ENCODE measurements around the gene REG4. TPM values are rescaled to one million over a fixed set of nuclear protein-coding genes. Genes with fewer than 3 reads are reported as not detected.

REG4 gene
- total RNA-seq, 1 experiment from 2014 or later = not detected

DNA sequence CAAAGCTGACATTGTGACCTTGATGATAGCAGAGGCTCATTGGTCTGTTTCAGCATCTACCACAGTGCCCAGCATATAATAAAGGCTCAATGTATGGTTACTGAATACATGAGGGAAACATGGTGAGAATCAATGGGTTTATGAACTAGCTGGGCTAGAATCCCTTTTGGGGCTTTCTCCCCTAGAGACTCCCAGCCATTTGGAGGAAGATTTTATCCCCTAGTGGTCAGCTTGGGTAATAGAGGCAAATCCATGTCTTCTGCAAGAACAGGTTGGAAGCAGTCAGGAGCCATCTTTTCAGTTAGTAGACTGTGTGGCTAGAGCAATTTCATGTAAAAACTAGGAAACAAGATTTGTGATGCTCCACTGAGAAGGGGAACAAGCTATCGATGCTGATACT lies 15.8 kb upstream of the REG4 start:
- peak; percentile 86 for ATAC-seq
- no TSS peak for BruUV-seq (replicated peaks)
- no peak overlapping the region for H3K4me3 ChIP-seq (replicated peaks in 1 of 2; ENCODE audit: low read depth in 1 of 2, low read length in 2 of 2)

DNA sequence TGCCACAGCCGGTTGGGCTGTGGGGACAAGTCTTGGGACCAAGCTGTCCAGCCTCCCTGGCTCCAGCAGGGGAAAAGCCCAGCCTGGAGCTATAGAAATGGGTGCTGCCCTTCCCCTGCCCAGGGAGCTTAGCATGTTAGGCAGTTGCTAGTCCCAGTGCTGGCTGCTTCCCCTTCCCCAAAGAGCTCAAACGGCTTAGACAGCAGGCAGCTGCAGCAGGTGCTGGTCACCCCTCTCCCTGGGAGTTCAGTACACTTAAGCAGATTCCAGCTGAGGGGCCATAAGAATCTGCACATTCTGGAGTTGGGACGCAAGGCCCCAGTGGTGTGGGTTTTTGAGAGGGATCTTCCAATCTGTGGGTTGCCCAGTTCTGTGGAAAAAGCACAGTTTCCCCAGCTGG lies 11.1 kb upstream of the REG4 start:
- DNase-seq (ENCODE audit: low read depth, low spot score) = no peak
- H3K9me3 ChIP-seq (ENCODE audit: control insufficient read depth in 1 of 2, insufficient read depth in 1 of 2, low read depth in 1 of 2, low read length in 2 of 2) = no peaks in the 10 kb centered on the region
- H4K20me1 ChIP-seq (ENCODE audit: insufficient read depth) = no peaks in the 10 kb centered on the region
- no peaks in the 10 kb centered on the region; the same call in 1 of the 2 replicates for H3K9me2 ChIP-seq (ENCODE audit: insufficient read depth)
- ChIA-PET RAD21 (ENCODE audit: low non-redundant PET in 1 of 2, low total read pairs in 2 of 2, uncharacterized antibody in 2 of 2, unreplicated experiment in 2 of 2) (no interaction called here), POLR2A (no interaction called here), CTCF (no interaction called here)
- ATAC-seq = no peak
- no peaks in the 10 kb centered on the region for H3K27me3 ChIP-seq (ENCODE audit: insufficient read depth, low read length)
- BruUV-seq (replicated peaks) = no TSS peak
- no peak overlapping the region for H2AFZ ChIP-seq (ENCODE audit: low read depth, low read length, poor library complexity, severe bottlenecking)
- TF ChIP-seq POLR2AphosphoS5 (IDR thresholded peaks at IDR 0.05; ENCODE audit: low read depth, low read length) = no peak
- TF ChIP-seq TCF7L2 (IDR thresholded peaks at IDR 0.05; ENCODE audit: borderline replicate concordance, extremely low read depth, insufficient read depth, insufficient read length) = no peak
- no peak for TF ChIP-seq CBX3 (IDR thresholded peaks at IDR 0.05; ENCODE audit: low read depth)
- TF ChIP-seq SRF (IDR thresholded peaks at IDR 0.05; ENCODE audit: low read depth) = no peak
- H3K4me2 ChIP-seq (ENCODE audit: low read length) = no peak overlapping the region
- H3K36me3 ChIP-seq (ENCODE audit: control insufficient read depth in 1 of 2, insufficient read depth in 2 of 2, low read length in 2 of 2) = no peaks in the 10 kb centered on the region
- intact Hi-C loops (cut with micrococcal nuclease) = no loop called here
- no peak overlapping the region for H3K27ac ChIP-seq (ENCODE audit: low read depth, low read length)
- H3K4me1 ChIP-seq (ENCODE audit: control insufficient read depth in 1 of 2, insufficient read depth in 2 of 2, low read length in 2 of 2) = no peaks in the 10 kb centered on the region
- H3K9ac ChIP-seq (ENCODE audit: low read length) = no peak overlapping the region
- H3K79me2 ChIP-seq (ENCODE audit: insufficient read depth, low read length) = no peaks in the 10 kb centered on the region
- H3K4me3 ChIP-seq (replicated peaks in 1 of 2; ENCODE audit: low read depth in 1 of 2, low read length in 2 of 2) = no peak overlapping the region

More for the DNA sequence above, 15.8 kb upstream of the REG4 start:
- intact Hi-C loops (cut with micrococcal nuclease) = no loop called here
- DNase-seq (ENCODE audit: low read depth, low spot score) = no peak
- no peaks in the 10 kb centered on the region for H3K9me3 ChIP-seq (ENCODE audit: control insufficient read depth in 1 of 2, insufficient read depth in 1 of 2, low read depth in 1 of 2, low read length in 2 of 2)
- H3K9me2 ChIP-seq (ENCODE audit: insufficient read depth) = no peaks in the 10 kb centered on the region; the same call in 1 of the 2 replicates
- no peaks in the 10 kb centered on the region for H3K36me3 ChIP-seq (ENCODE audit: control insufficient read depth in 1 of 2, insufficient read depth in 2 of 2, low read length in 2 of 2)
- no peaks in the 10 kb centered on the region for H4K20me1 ChIP-seq (ENCODE audit: insufficient read depth)
- ChIA-PET CTCF (interaction anchor here (0.9 to 1.8 kb wide), 2 partner anchors 11 to 18 kb away, joined by 4 to 5 read pairs; no protein-coding TSS in a partner anchor), POLR2A (no interaction called here), RAD21 (ENCODE audit: low non-redundant PET in 1 of 2, low total read pairs in 2 of 2, uncharacterized antibody in 2 of 2, unreplicated experiment in 2 of 2) (no interaction called here)
- H2AFZ ChIP-seq (ENCODE audit: low read depth, low read length, poor library complexity, severe bottlenecking) = no peak overlapping the region
- no peak overlapping the region for H3K27ac ChIP-seq (ENCODE audit: low read depth, low read length)
- H3K79me2 ChIP-seq (ENCODE audit: insufficient read depth, low read length) = no peaks in the 10 kb centered on the region
- TF ChIP-seq, protein P1, sequence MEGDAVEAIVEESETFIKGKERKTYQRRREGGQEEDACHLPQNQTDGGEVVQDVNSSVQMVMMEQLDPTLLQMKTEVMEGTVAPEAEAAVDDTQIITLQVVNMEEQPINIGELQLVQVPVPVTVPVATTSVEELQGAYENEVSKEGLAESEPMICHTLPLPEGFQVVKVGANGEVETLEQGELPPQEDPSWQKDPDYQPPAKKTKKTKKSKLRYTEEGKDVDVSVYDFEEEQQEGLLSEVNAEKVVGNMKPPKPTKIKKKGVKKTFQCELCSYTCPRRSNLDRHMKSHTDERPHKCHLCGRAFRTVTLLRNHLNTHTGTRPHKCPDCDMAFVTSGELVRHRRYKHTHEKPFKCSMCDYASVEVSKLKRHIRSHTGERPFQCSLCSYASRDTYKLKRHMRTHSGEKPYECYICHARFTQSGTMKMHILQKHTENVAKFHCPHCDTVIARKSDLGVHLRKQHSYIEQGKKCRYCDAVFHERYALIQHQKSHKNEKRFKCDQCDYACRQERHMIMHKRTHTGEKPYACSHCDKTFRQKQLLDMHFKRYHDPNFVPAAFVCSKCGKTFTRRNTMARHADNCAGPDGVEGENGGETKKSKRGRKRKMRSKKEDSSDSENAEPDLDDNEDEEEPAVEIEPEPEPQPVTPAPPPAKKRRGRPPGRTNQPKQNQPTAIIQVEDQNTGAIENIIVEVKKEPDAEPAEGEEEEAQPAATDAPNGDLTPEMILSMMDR (IDR thresholded peaks at IDR 0.05 in 2 of 3, conservative IDR thresholded peaks at IDR 0.05 in 1 of 3; ENCODE audit: borderline replicate concordance in 1 of 3, insufficient read depth in 1 of 3, low read depth in 2 of 3, low read length in 2 of 3) = peak in 2 of 3 experiments; percentile 62 to 69; a peak in 4 of 6 replicates
- no peak for TF ChIP-seq POLR2A (IDR thresholded peaks at IDR 0.05; ENCODE audit: borderline replicate concordance, extremely low read depth, insufficient read depth, insufficient read length)
- H3K27me3 ChIP-seq (ENCODE audit: insufficient read depth, low read length) = no peaks in the 10 kb centered on the region
- H3K4me2 ChIP-seq (ENCODE audit: low read length) = no peak overlapping the region
- no peak overlapping the region for H3K9ac ChIP-seq (ENCODE audit: low read length)
- H3K4me1 ChIP-seq (ENCODE audit: control insufficient read depth in 1 of 2, insufficient read depth in 2 of 2, low read length in 2 of 2) = no peaks in the 10 kb centered on the region

All from HCT116 (cell line).